CD14-positive monocyte (primary cell): ENCODE measurements around the gene ADAMTS17. TPM values are rescaled to one million over a fixed set of nuclear protein-coding genes. Genes with fewer than 3 reads are reported as not detected.

Experiments
- DNase-seq, 3 donors: peaks; one replicate each; pipeline ENCODE4 v3.0.0-alpha.2; 2011 to 2022
- H2AFZ ChIP-seq: 2 replicates; pipeline ENCODE4 v1.6.0; 2012; ENCODE audit warnings: mild to moderate bottlenecking, low read depth, low read length, inconsistent platforms; ENCODE audit not compliant: insufficient read depth, poor library complexity, severe bottlenecking
- H3K27ac ChIP-seq, 2 donors: 1 replicate in 1 of 2; 2 replicates in 1 of 2; pipeline ENCODE4 v1.5.1; 2012 to 2013; ENCODE audit warnings: low read length in 2 of 2, control low read depth in 1 of 2, inconsistent platforms in 1 of 2, low read depth in 1 of 2, mild to moderate bottlenecking in 1 of 2
- H3K27me3 ChIP-seq, 2 donors: one replicate each; pipeline versions ENCODE4 v1.6.0 to v1.6.1; 2011 to 2013; ENCODE audit warnings: low read length in 2 of 2; ENCODE audit not compliant: control insufficient read depth in 2 of 2, insufficient read depth in 2 of 2
- H3K36me3 ChIP-seq, 2 donors: replicated peaks in 1 of 2; 1 replicate in 1 of 2; 2 replicates in 1 of 2; pipeline versions ENCODE4 v1.5.1 to v1.6.1; 2012 to 2013; ENCODE audit warnings: low read length in 2 of 2, control low read depth in 1 of 2, inconsistent platforms in 1 of 2, mild to moderate bottlenecking in 1 of 2; ENCODE audit not compliant: insufficient read depth in 2 of 2, control insufficient read depth in 1 of 2
- H3K4me1 ChIP-seq, 2 donors: 1 replicate in 1 of 2; 2 replicates in 1 of 2; pipeline versions ENCODE4 v1.5.1 to v1.6.1; 2012 to 2013; ENCODE audit warnings: low read length in 2 of 2, control low read depth in 1 of 2, inconsistent platforms in 1 of 2, mild to moderate bottlenecking in 1 of 2, moderate library complexity in 1 of 2; ENCODE audit not compliant: insufficient read depth in 2 of 2, control insufficient read depth in 1 of 2
- H3K4me2 ChIP-seq: replicated peaks from 2 replicates; pipeline ENCODE3; 2012; ENCODE audit warnings: low read length, moderate library complexity, mild to moderate bottlenecking; ENCODE audit not compliant: poor library complexity, severe bottlenecking; ENCODE audit errors: extremely low read depth
- H3K4me3 ChIP-seq, 3 experiments: fragments of 200-600 bp in 1 of 3; sonication (generic) in 1 of 3; replicated peaks in 1 of 3; 1 replicate in 2 of 3; 2 replicates in 1 of 3; pipeline ENCODE4 v1.5.1; 2011 to 2013; ENCODE audit warnings: low read length in 3 of 3, mild to moderate bottlenecking in 3 of 3, control low read depth in 2 of 3, low read depth in 2 of 3, inconsistent platforms in 1 of 3, moderate library complexity in 1 of 3
- H3K79me2 ChIP-seq: 2 replicates; pipeline ENCODE4 v1.6.0; 2012; ENCODE audit warnings: mild to moderate bottlenecking, control low read depth, inconsistent platforms, low read length, moderate library complexity; ENCODE audit not compliant: insufficient read depth
- H3K9ac ChIP-seq: 2 replicates; pipeline ENCODE4 v1.6.0; 2017; ENCODE audit warnings: low read length, mild to moderate bottlenecking; ENCODE audit not compliant: insufficient read depth, poor library complexity, severe bottlenecking
- H3K9me3 ChIP-seq, 2 donors: replicated peaks in 1 of 2; 1 replicate in 1 of 2; 2 replicates in 1 of 2; pipeline versions ENCODE4 v1.5.1 to v1.6.1; 2012 to 2013; ENCODE audit warnings: low read length in 2 of 2, control low read depth in 1 of 2; ENCODE audit not compliant: control insufficient read depth in 1 of 2, insufficient read depth in 1 of 2
- H4K20me1 ChIP-seq: 2 replicates; pipeline ENCODE4 v1.6.0; 2012; ENCODE audit warnings: mild to moderate bottlenecking, low read length, control low read depth, moderate library complexity; ENCODE audit not compliant: insufficient read depth
- H3K27ac Mint-ChIP-seq, 7 donors: one replicate each; pipeline ENCODE4 v1.8.0; 2020; ENCODE audit warnings: mild to moderate bottlenecking in 7 of 7, mixed read lengths in 7 of 7, moderate library complexity in 6 of 7, inconsistent platforms in 2 of 7
- H3K27me3 Mint-ChIP-seq, 3 donors: one replicate each; pipeline ENCODE4 v1.8.0; 2021 to 2022; ENCODE audit warnings: low read depth in 3 of 3, mild to moderate bottlenecking in 3 of 3, mixed read lengths in 3 of 3, moderate library complexity in 3 of 3, inconsistent platforms in 1 of 3
- H3K36me3 Mint-ChIP-seq, 2 donors: one replicate each; pipeline ENCODE4 v1.8.0; 2020; ENCODE audit warnings: mixed read lengths in 2 of 2, inconsistent platforms in 1 of 2, mild to moderate bottlenecking in 1 of 2
- H3K4me1 Mint-ChIP-seq: one replicate; pipeline ENCODE4 v1.8.0; 2020; ENCODE audit warnings: mild to moderate bottlenecking, mixed read lengths
- H3K4me3 Mint-ChIP-seq, 2 donors: one replicate each; pipeline ENCODE4 v1.8.0; 2020; ENCODE audit warnings: mild to moderate bottlenecking in 2 of 2, mixed read lengths in 2 of 2, moderate library complexity in 1 of 2
- H3K9me3 Mint-ChIP-seq, 7 donors: one replicate each; pipeline ENCODE4 v1.8.0; 2020 to 2022; ENCODE audit warnings: mixed read lengths in 7 of 7, mild to moderate bottlenecking in 6 of 7, moderate library complexity in 6 of 7, inconsistent platforms in 2 of 7
- WGBS: methylation state at CpG from one replicate; pipeline ENCODE4 v1.1.5; 2013; ENCODE audit warnings: missing lambda C conversion rate; ENCODE audit not compliant: insufficient coverage; 5-methylcytosine and 5-hydroxymethylcytosine counted together
- intact Hi-C, 2 donors: fragments of 100-400 bp; cut with micrococcal nuclease; formaldehyde crosslinking; loops; one replicate each; pipeline versions ENCODE4 v1.15.0 to v1.15.1; 2023
- polyA plus RNA-seq, 3 donors: library from polyadenylated mRNA; depleted of rRNA in 1 of 3; unstranded in 2 of 3; stranded (reverse) in 1 of 3; fragments of 300-500 nt in 2 of 3; fragments of >200 nt in 1 of 3; fragmentation: Illumina TruSeq in 2 of 3; gene quantifications; 1 replicate in 2 of 3; 2 replicates in 1 of 3; pipeline ENCODE4 v1.2.3, GENCODE V29; 2012 to 2021
- TF ChIP-seq, protein P1 (sequence below): fragments of 200-600 bp; IDR thresholded peaks from one replicate; pipeline ENCODE4 v1.8.0; 2022; ENCODE audit warnings: antibody characterized with exemption, mild to moderate bottlenecking

ADAMTS17 gene
- polyA plus RNA-seq, 3 donors, result 0.03 to 0.25 TPM; not detected in 1

DNA sequence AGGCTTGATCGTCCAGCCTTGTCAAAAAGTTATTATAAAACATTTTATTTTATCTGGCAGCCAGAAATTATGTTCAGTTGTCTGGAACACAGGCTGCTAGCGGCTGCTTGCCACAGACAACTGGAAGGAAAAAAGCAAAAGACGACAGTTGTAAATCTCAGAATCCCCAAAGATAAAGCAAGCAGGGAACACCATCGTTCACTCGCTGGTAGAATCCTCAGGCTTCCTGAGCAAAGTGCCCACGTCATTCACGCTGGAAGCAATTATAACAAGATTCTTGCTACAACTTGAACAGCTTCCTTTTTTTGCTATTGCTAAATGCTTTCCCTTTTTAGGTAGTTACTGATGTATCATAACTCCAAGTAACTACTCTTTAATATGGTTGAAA, 33.6 kb downstream of the ADAMTS17 start:
- no peak overlapping the region for H3K4me3 Mint-ChIP-seq
- no peak overlapping the region for H2AFZ ChIP-seq
- TF ChIP-seq, protein P1, sequence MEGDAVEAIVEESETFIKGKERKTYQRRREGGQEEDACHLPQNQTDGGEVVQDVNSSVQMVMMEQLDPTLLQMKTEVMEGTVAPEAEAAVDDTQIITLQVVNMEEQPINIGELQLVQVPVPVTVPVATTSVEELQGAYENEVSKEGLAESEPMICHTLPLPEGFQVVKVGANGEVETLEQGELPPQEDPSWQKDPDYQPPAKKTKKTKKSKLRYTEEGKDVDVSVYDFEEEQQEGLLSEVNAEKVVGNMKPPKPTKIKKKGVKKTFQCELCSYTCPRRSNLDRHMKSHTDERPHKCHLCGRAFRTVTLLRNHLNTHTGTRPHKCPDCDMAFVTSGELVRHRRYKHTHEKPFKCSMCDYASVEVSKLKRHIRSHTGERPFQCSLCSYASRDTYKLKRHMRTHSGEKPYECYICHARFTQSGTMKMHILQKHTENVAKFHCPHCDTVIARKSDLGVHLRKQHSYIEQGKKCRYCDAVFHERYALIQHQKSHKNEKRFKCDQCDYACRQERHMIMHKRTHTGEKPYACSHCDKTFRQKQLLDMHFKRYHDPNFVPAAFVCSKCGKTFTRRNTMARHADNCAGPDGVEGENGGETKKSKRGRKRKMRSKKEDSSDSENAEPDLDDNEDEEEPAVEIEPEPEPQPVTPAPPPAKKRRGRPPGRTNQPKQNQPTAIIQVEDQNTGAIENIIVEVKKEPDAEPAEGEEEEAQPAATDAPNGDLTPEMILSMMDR, result no peak
- no peak overlapping the region for H3K27ac Mint-ChIP-seq
- peaks cover 6% of the 10 kb centered on the region for H3K4me1 Mint-ChIP-seq
- H3K36me3 ChIP-seq, result no peaks in the 10 kb centered on the region
- H3K36me3 Mint-ChIP-seq, result no peaks in the 10 kb centered on the region
- no peak overlapping the region for H3K4me3 ChIP-seq
- 17% methylated on average over 2 of the region's 7 CpGs for WGBS
- intact Hi-C loops, result no loop called here
- H3K9ac ChIP-seq, result no peak overlapping the region
- DNase-seq, result no peak
- no peaks in the 10 kb centered on the region for H3K79me2 ChIP-seq
- H3K4me2 ChIP-seq, result no peak overlapping the region
- H3K4me1 ChIP-seq, result peaks cover 0 to 8% of the 10 kb centered on the region in 2 donors
- peaks cover 7 to 28% (median 19%) of the 10 kb centered on the region in 7 donors for H3K9me3 Mint-ChIP-seq
- H3K27me3 Mint-ChIP-seq, result peaks cover 8 to 21% (median 12%) of the 10 kb centered on the region in 3 donors
- no peak overlapping the region for H3K27ac ChIP-seq
- no peaks in the 10 kb centered on the region for H4K20me1 ChIP-seq
- peaks cover 0 to 24% of the 10 kb centered on the region in 2 donors for H3K9me3 ChIP-seq
- H3K27me3 ChIP-seq, result peaks cover 0 to 3% of the 10 kb centered on the region in 2 donors

DNA sequence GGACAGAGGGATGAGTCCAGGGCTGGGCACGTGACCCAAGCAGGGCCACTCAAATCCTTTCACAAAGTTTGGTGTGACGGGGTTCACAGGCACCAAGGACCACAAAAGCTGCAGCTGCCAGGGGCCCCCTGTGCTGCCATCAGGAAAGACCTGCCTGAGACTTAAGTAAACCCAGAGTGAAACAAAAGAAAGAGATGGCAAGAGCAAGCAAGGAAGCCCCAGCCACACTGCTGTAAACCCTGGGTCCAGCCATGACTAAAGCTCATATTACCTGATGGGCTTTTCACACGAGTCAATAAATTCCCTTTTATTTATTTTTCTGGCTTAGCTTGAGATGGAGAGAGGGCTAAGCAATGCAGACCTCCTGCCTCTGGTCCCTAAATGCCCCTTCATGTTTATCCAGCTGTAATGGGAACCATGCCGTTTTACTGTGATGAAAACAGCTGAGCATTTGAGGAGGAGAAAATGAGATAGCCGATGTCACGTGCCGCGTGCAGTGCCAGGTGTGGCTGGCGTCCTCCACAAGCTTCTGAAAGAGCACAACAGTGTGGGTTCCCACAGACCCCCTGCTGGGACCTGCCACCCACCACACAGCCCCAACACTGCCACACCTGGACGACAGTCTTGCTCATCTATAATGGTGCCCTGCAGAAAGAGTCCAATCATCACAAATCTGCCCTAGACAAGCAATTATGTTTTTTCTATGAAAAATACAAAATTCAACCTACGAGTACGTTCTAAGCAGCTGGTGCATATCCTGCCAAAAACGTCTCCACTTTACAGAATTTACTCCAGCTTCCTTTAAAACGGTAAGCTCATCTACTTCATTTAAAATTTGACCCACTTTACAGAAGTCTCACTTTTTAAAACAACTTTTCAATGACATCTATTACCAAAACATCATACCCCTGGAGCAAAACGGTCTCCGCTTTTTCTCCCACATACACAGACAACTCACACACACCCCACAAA, 34.2 kb downstream of the ADAMTS17 start:
- peaks cover 0 to 8% of the 10 kb centered on the region in 2 donors for H3K4me1 ChIP-seq
- H3K9ac ChIP-seq, result no peak overlapping the region
- TF ChIP-seq, protein P1, result no peak
- no peak overlapping the region for H2AFZ ChIP-seq
- H3K9me3 ChIP-seq, result peaks cover 0 to 24% of the 10 kb centered on the region in 2 donors
- Mint-ChIP-seq H3K4me3 (no peak overlapping the region), H3K9me3 (peaks cover 10 to 28% (median 19%) of the 10 kb centered on the region in 7 donors), H3K36me3 (no peaks in the 10 kb centered on the region), H3K27me3 (peaks cover 8 to 21% (median 12%) of the 10 kb centered on the region in 3 donors), H3K27ac (no peak overlapping the region), H3K4me1 (peaks cover 6% of the 10 kb centered on the region)
- no peaks in the 10 kb centered on the region for H3K79me2 ChIP-seq
- intact Hi-C loops, result no loop called here
- H3K4me3 ChIP-seq, result no peak overlapping the region
- WGBS, result 77% methylated on average over 12 of the region's 16 CpGs
- no peak overlapping the region for H3K4me2 ChIP-seq
- H3K36me3 ChIP-seq, result no peaks in the 10 kb centered on the region
- H4K20me1 ChIP-seq, result no peaks in the 10 kb centered on the region
- peaks cover 0 to 3% of the 10 kb centered on the region in 2 donors for H3K27me3 ChIP-seq
- no peak for DNase-seq
- no peak overlapping the region for H3K27ac ChIP-seq
